IMR-90 (cell line): ENCODE data around the gene ZNF609. TPM values are rescaled to one million over a fixed set of nuclear protein-coding genes. Genes with fewer than 3 reads are reported as not detected.

Source experiments
- ATAC-seq: fragments of 200-7000 bp; cut with Tn5 transposase; 2 replicates; pipeline ENCODE4 v1.9.1; 2020; ENCODE audit warnings: low read depth, mild to moderate bottlenecking, moderate library complexity
- BruUV-seq: library from RNA; stranded (reverse); fragments of 400-500 nt; replicated peaks from 2 replicates; lab custom pipeline; 2021; lab: Mats Ljungman, UMichigan
- CTCF ChIA-PET: fragments of 300-600 bp; formaldehyde crosslinking; extraction: SDS; loops from one replicate; lab custom pipeline; 2021; ENCODE audit warnings: antibody characterized with exemption; lab: Yijun Ruan, JAX
- POLR2A ChIA-PET: fragments of 300-600 bp; sonication (Branson Sonifier 250); formaldehyde crosslinking; loops from one replicate; lab custom pipeline; 2022; ENCODE audit warnings: antibody characterized with exemption; ENCODE audit not compliant: unreplicated experiment; lab: Charles Lee
- DNase-seq: peaks from one replicate; pipeline ENCODE4 v3.0.0; 2013
- H2AFZ ChIP-seq: replicated peaks from 2 replicates; pipeline ENCODE3; 2013; ENCODE audit warnings: low read length, mild to moderate bottlenecking; ENCODE audit not compliant: poor library complexity
- H2AK5ac ChIP-seq: 2 replicates; pipeline ENCODE4 v1.6.1; 2013; ENCODE audit warnings: low read depth, low read length, inconsistent platforms
- H2AK9ac ChIP-seq: replicated peaks from 2 replicates; pipeline ENCODE3; 2013; ENCODE audit warnings: mild to moderate bottlenecking, low read depth, low read length, moderate library complexity; ENCODE audit not compliant: poor library complexity
- H2BK120ac ChIP-seq: 2 replicates; pipeline ENCODE4 v1.6.1; 2013; ENCODE audit warnings: low read depth, low read length, inconsistent platforms
- H2BK15ac ChIP-seq: 3 replicates; pipeline ENCODE4 v1.6.1; 2013; ENCODE audit warnings: low read depth, low read length, inconsistent platforms
- H2BK20ac ChIP-seq: 2 replicates; pipeline ENCODE4 v1.6.1; 2013; ENCODE audit warnings: low read depth, mild to moderate bottlenecking, inconsistent platforms, low read length, moderate library complexity
- H2BK5ac ChIP-seq: 2 replicates; pipeline ENCODE4 v1.6.1; 2013; ENCODE audit warnings: mild to moderate bottlenecking, low read depth, low read length, inconsistent platforms; ENCODE audit not compliant: poor library complexity, severe bottlenecking
- H3K14ac ChIP-seq: replicated peaks from 2 replicates; pipeline ENCODE4 v1.6.1; 2013; ENCODE audit warnings: low read depth, low read length, inconsistent platforms
- H3K18ac ChIP-seq: 2 replicates; pipeline ENCODE4 v1.6.1; 2013; ENCODE audit warnings: low read depth, low read length, control low read depth
- H3K23ac ChIP-seq: 2 replicates; pipeline ENCODE4 v1.6.1; 2013; ENCODE audit warnings: low read depth, low read length, inconsistent platforms
- H3K27ac ChIP-seq: 2 replicates; pipeline ENCODE4 v1.5.1; 2013; ENCODE audit warnings: mild to moderate bottlenecking, control low read depth, low read length; ENCODE audit not compliant: insufficient read depth
- H3K27me3 ChIP-seq: 2 replicates; pipeline ENCODE4 v1.6.1; 2013; ENCODE audit warnings: low read length; ENCODE audit not compliant: control insufficient read depth, insufficient read depth
- H3K36me3 ChIP-seq: 2 replicates; pipeline ENCODE4 v1.6.1; 2013; ENCODE audit warnings: low read length, mixed read lengths; ENCODE audit not compliant: control insufficient read depth, insufficient read depth
- H3K4ac ChIP-seq: 2 replicates; pipeline ENCODE4 v1.6.1; 2013; ENCODE audit warnings: low read depth, low read length, inconsistent platforms
- H3K4me1 ChIP-seq: 2 replicates; pipeline ENCODE4 v1.6.1; 2013; ENCODE audit warnings: low read length, mixed read lengths; ENCODE audit not compliant: control insufficient read depth, insufficient read depth
- H3K4me2 ChIP-seq: 2 replicates; pipeline ENCODE4 v1.6.1; 2013; ENCODE audit warnings: low read depth, mild to moderate bottlenecking, control low read depth, low read length, moderate library complexity
- H3K4me3 ChIP-seq: 2 replicates; pipeline ENCODE4 v1.5.1; 2013; ENCODE audit warnings: low read depth, mild to moderate bottlenecking, control low read depth, low read length, moderate library complexity; ENCODE audit not compliant: insufficient read depth
- H3K56ac ChIP-seq: 2 replicates; pipeline ENCODE4 v1.6.1; 2013; ENCODE audit warnings: low read length, inconsistent platforms; ENCODE audit not compliant: insufficient read depth; ENCODE audit errors: extremely low read depth
- H3K79me1 ChIP-seq, 2 experiments: 2 replicates each; pipeline ENCODE4 v1.6.1; 2013; ENCODE audit warnings: low read length in 2 of 2, inconsistent platforms in 1 of 2, low read depth in 1 of 2
- H3K9ac ChIP-seq: 2 replicates; pipeline ENCODE4 v1.6.1; 2013; ENCODE audit warnings: low read depth, low read length, control low read depth
- H3K9me1 ChIP-seq: 2 replicates; pipeline ENCODE4 v1.6.1; 2013; ENCODE audit warnings: low read length, inconsistent platforms; ENCODE audit not compliant: insufficient read depth
- H3K9me3 ChIP-seq: 2 replicates; pipeline ENCODE4 v1.6.1; 2013; ENCODE audit warnings: low read length; ENCODE audit not compliant: control insufficient read depth, insufficient read depth
- H4K20me1 ChIP-seq: 2 replicates; pipeline ENCODE4 v1.6.1; 2013; ENCODE audit warnings: low read length, inconsistent platforms; ENCODE audit not compliant: insufficient read depth
- H4K5ac ChIP-seq: 2 replicates; pipeline ENCODE4 v1.6.1; 2013; ENCODE audit warnings: mild to moderate bottlenecking, low read depth, low read length, control low read depth
- H4K8ac ChIP-seq, 2 experiments: 2 replicates each; pipeline ENCODE4 v1.6.1; 2013; ENCODE audit warnings: low read depth in 2 of 2, low read length in 2 of 2, control low read depth in 1 of 2, inconsistent platforms in 1 of 2
- H4K91ac ChIP-seq: 2 replicates; pipeline ENCODE4 v1.6.1; 2013; ENCODE audit warnings: low read depth, low read length, inconsistent platforms; ENCODE audit not compliant: insufficient read depth
- BHLHE40 ChIP-seq: fragments of 150-350 bp; IDR thresholded peaks from 2 replicates; pipeline ENCODE4 v1.6.1; 2016; ENCODE audit warnings: mild to moderate bottlenecking, low read depth, low read length
- CEBPB ChIP-seq: IDR thresholded peaks from 2 replicates; pipeline ENCODE4 v1.6.1; 2012; ENCODE audit warnings: low read depth, low read length, improper control_type of control experiment
- CHD1 ChIP-seq: IDR thresholded peaks from 2 replicates; pipeline ENCODE4 v1.6.1; 2012; ENCODE audit warnings: low read depth, low read length, improper control_type of control experiment
- MAZ ChIP-seq: IDR thresholded peaks from 2 replicates; pipeline ENCODE4 v1.6.1; 2012; ENCODE audit warnings: low read depth, mild to moderate bottlenecking, low read length, improper control_type of control experiment, moderate library complexity, borderline replicate concordance
- MXI1 ChIP-seq: IDR thresholded peaks from 2 replicates; pipeline ENCODE4 v1.6.1; 2012; ENCODE audit warnings: low read depth, mild to moderate bottlenecking, low read length, moderate library complexity, borderline replicate concordance
- RAD21 ChIP-seq: IDR thresholded peaks from 2 replicates; pipeline ENCODE4 v1.6.1; 2012; ENCODE audit warnings: low read length, improper control_type of control experiment
- RCOR1 ChIP-seq: IDR thresholded peaks from 2 replicates; pipeline ENCODE4 v1.6.1; 2012; ENCODE audit warnings: mild to moderate bottlenecking, low read length, improper control_type of control experiment; ENCODE audit not compliant: insufficient replicate concordance
- RFX5 ChIP-seq: IDR thresholded peaks from 2 replicates; pipeline ENCODE4 v1.8.0; 2012; ENCODE audit warnings: low read depth, mild to moderate bottlenecking, low read length, moderate library complexity
- SMC3 ChIP-seq: fragments of 150-350 bp; IDR thresholded peaks from 2 replicates; pipeline ENCODE4 v1.6.1; 2016; ENCODE audit warnings: low read depth, mild to moderate bottlenecking, antibody characterized with exemption, low read length, moderate library complexity
- WGBS, 2 experiments: methylation state at CpG; one replicate each; pipeline versions ENCODE4 v1.1.5 to v1.1.7; 2013; ENCODE audit warnings: missing lambda C conversion rate in 2 of 2; ENCODE audit not compliant: insufficient read length in 1 of 2; ENCODE audit errors: extremely low coverage in 2 of 2; 5-methylcytosine and 5-hydroxymethylcytosine counted together
- dilution Hi-C: fragments of 300-500 bp; cut with HindIII; formaldehyde crosslinking; loops from one replicate; pipeline ENCODE4 v1.14.3; 2018; ENCODE audit warnings: low sequenced_read_pairs; ENCODE audit not compliant: unreplicated experiment
- in situ Hi-C: fragments of 300-500 bp; cut with MboI; formaldehyde crosslinking; loops from 3 replicates; pipeline ENCODE4 v1.14.3; 2019; ENCODE audit warnings: low sequenced_read_pairs, inconsistent platforms, mixed read lengths
- intact Hi-C: fragments of 100-400 bp; cut with micrococcal nuclease; formaldehyde crosslinking; loops from 2 replicates; pipeline ENCODE4 v1.10.0; 2022
- polyA plus RNA-seq, 3 experiments: library from polyadenylated mRNA; depleted of rRNA; stranded (reverse); fragments of >200 nt; gene quantifications; 2 replicates each; pipeline ENCODE4 v1.2.3, GENCODE V29; 2012; ENCODE audit warnings: low replicate concordance in 1 of 3
- total RNA-seq: library from RNA; depleted of rRNA; stranded (reverse); fragments of >200 nt; gene quantifications from 2 replicates; pipeline ENCODE4 v1.2.3, GENCODE V29; 2012

The ZNF609 gene
- total and polyA plus RNA-seq, 2 of the 4 experiments (the other 2 are of a cell fraction): 10.4 to 12.5 TPM

GRCh38 chr15:64731805-64732151 is 271.4 kb downstream of the ZNF609 start (continued):
- no peak for TF ChIP-seq RCOR1
- TF ChIP-seq RAD21: no peak
- TF ChIP-seq MXI1: no peak

DNA sequence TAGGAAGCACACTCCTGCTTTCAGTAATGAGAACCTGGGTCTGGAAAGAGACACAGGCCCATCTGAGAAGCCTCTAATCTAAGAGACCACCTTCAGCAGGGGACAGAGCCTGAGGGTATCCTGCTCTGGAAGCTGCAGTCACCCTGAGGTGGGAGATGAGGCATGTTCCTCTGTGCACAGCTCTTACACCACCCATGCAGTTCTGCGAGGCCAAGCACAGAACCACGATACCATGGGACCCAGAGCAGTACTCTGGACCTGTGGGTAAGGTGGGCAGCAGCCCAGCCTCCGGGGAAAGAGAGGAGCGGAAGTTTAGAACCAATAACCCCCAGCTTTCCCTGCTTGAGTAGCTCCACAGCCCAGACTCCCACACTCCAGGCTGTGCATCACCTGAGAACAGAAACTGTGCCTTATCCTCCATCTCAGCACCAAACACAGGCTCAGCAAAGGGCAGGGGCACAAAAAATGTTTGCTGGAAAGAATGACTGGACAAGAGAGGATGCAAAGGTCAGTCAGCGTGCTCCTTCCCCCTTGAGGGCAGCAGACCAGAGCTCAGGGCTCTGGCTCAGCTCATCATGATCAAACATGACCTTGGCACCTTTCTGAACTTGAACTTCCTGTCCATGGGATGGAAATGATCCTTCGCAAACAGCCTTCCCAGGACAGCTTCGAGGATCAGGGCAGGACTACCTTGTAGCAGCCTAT is 271.9 kb downstream of the ZNF609 start:
- ATAC-seq (no peak), DNase-seq (no peak)
- H3K27me3 ChIP-seq: no peaks in the 10 kb centered on the region
- H3K14ac ChIP-seq: no peak overlapping the region
- H3K23ac ChIP-seq: peak overlapping the region; percentile 53; the same call in 1 of the 2 replicates
- no peaks in the 10 kb centered on the region for H3K4me1 ChIP-seq
- no peak overlapping the region for H3K4me3 ChIP-seq
- H3K9me1 ChIP-seq: no peaks in the 10 kb centered on the region
- no peak overlapping the region for H2AK9ac ChIP-seq
- H4K91ac ChIP-seq: no peak overlapping the region
- no peak overlapping the region for H3K18ac ChIP-seq
- dilution Hi-C loops (no loop called here), in situ Hi-C loops (loop anchor here (5.0 kb wide), 2 partner anchors 80 to 175 kb away; no protein-coding TSS in a partner anchor), intact Hi-C loops (loop anchor here (5.0 kb wide), 1 partner anchor 300 kb away; no protein-coding TSS in a partner anchor)
- H4K8ac ChIP-seq: no peak overlapping the region
- H3K27ac ChIP-seq: no peak overlapping the region
- peak overlapping the region; percentile 53 for H2AFZ ChIP-seq
- no peak overlapping the region for H2BK20ac ChIP-seq
- H3K9ac ChIP-seq: no peak overlapping the region
- H3K56ac ChIP-seq: no peak overlapping the region
- no CpG with 5 or more reads among the region's 7 CpGs for WGBS, 2 experiments
- no peaks in the 10 kb centered on the region for H3K9me3 ChIP-seq
- H3K79me1 ChIP-seq: no peaks in the 10 kb centered on the region
- H3K36me3 ChIP-seq: no peaks in the 10 kb centered on the region
- no peak overlapping the region for H3K4ac ChIP-seq
- BruUV-seq: no TSS peak
- POLR2A ChIA-PET: no interaction called here
- no peak overlapping the region for H2BK15ac ChIP-seq
- TF ChIP-seq CHD1 (no peak), MAZ (no peak), RAD21 (no peak), CEBPB (no peak), RFX5 (no peak), SMC3 (no peak), RCOR1 (no peak), MXI1 (no peak), BHLHE40 (no peak)
- H2AK5ac ChIP-seq: no peak overlapping the region
- H4K20me1 ChIP-seq: no peaks in the 10 kb centered on the region; the same call in 1 of the 2 replicates
- H2BK5ac ChIP-seq: no peak overlapping the region
- H3K4me2 ChIP-seq: no peak overlapping the region
- no peak overlapping the region for H4K5ac ChIP-seq
- H2BK120ac ChIP-seq: no peak overlapping the region
- CTCF ChIA-PET: interaction anchor here (1.8 kb wide), 1 partner anchor 78 kb away, joined by 9 read pairs; no protein-coding TSS in a partner anchor
